Liver (tissue), 9 donors: ENCODE data around the gene CPLANE2. TPM values are rescaled to one million over a fixed set of nuclear protein-coding genes. Genes with fewer than 3 reads are reported as not detected.
A peak's percentile ranks its signal among the peaks of the same experiment; 100 is the strongest.

Source experiments
- DNase-seq: peaks from one replicate; pipeline ENCODE4 v3.0.0-alpha.2; 2017; ENCODE audit warnings: low spot score
- H3K27ac ChIP-seq, 2 donors: one replicate each; pipeline ENCODE4 v1.7.0; 2013; ENCODE audit warnings: inconsistent platforms in 2 of 2, low read length in 2 of 2, control low read depth in 1 of 2, low read depth in 1 of 2, mild to moderate bottlenecking in 1 of 2
- H3K27me3 ChIP-seq, 4 donors: one replicate each; pipeline versions ENCODE4 v1.6.1 to v1.7.0; 2013; ENCODE audit warnings: low read length in 3 of 4, inconsistent platforms in 1 of 4, mild to moderate bottlenecking in 1 of 4, moderate library complexity in 1 of 4; ENCODE audit not compliant: control insufficient read depth in 4 of 4, insufficient read depth in 4 of 4
- H3K36me3 ChIP-seq, 4 donors: one replicate each; pipeline versions ENCODE4 v1.6.1 to v1.7.0; 2013; ENCODE audit warnings: low read length in 3 of 4, mild to moderate bottlenecking in 3 of 4, low read depth in 1 of 4, moderate library complexity in 1 of 4; ENCODE audit not compliant: control insufficient read depth in 4 of 4, insufficient read depth in 3 of 4
- H3K4me1 ChIP-seq, 4 donors: one replicate each; pipeline versions ENCODE4 v1.6.1 to v1.7.0; 2013; ENCODE audit warnings: low read length in 3 of 4, mild to moderate bottlenecking in 3 of 4, moderate library complexity in 1 of 4; ENCODE audit not compliant: control insufficient read depth in 4 of 4, insufficient read depth in 4 of 4
- H3K4me3 ChIP-seq, 3 donors: one replicate each; pipeline versions ENCODE4 v1.6.1 to v1.7.0; 2013; ENCODE audit warnings: low read length in 3 of 3, control low read depth in 1 of 3, low read depth in 1 of 3, mild to moderate bottlenecking in 1 of 3
- H3K9ac ChIP-seq, 2 donors: one replicate each; pipeline ENCODE4 v1.7.0; 2013; ENCODE audit warnings: low read length in 2 of 2, mild to moderate bottlenecking in 2 of 2, moderate library complexity in 2 of 2, control low read depth in 1 of 2, low read depth in 1 of 2
- H3K9me3 ChIP-seq, 4 donors: one replicate each; pipeline versions ENCODE4 v1.6.1 to v1.7.0; 2013; ENCODE audit warnings: low read length in 3 of 4; ENCODE audit not compliant: control insufficient read depth in 4 of 4
- EGR1 ChIP-seq, 2 donors: IDR thresholded peaks; 2 replicates each; pipeline ENCODE4 v1.6.1; 2016 to 2018; ENCODE audit warnings: antibody characterized with exemption in 2 of 2, low read depth in 2 of 2
- FOXA1 ChIP-seq: IDR thresholded peaks from 2 replicates; pipeline ENCODE4 v1.6.1; 2016; ENCODE audit warnings: antibody characterized with exemption
- FOXA2 ChIP-seq: IDR thresholded peaks from 2 replicates; pipeline ENCODE4 v1.6.1; 2016; ENCODE audit warnings: antibody characterized with exemption
- GABPA ChIP-seq, 2 donors: IDR thresholded peaks in 1 of 2; conservative IDR thresholded peaks in 1 of 2; 2 replicates each; pipeline ENCODE4 v1.6.1; 2016; ENCODE audit warnings: antibody characterized with exemption in 2 of 2, mild to moderate bottlenecking in 1 of 2, moderate library complexity in 1 of 2
- HNF4A ChIP-seq, 2 donors: conservative IDR thresholded peaks; 2 replicates each; pipeline ENCODE4 v1.6.1; 2016; ENCODE audit warnings: antibody characterized with exemption in 2 of 2, mild to moderate bottlenecking in 2 of 2
- HNF4G ChIP-seq: IDR thresholded peaks from 2 replicates; pipeline ENCODE4 v1.6.1; 2016; ENCODE audit warnings: antibody characterized with exemption
- JUND ChIP-seq, 2 donors: IDR thresholded peaks; 2 replicates each; pipeline ENCODE4 v1.6.1; 2016; ENCODE audit warnings: antibody characterized with exemption in 2 of 2
- NR2F2 ChIP-seq: IDR thresholded peaks from 2 replicates; pipeline ENCODE4 v1.6.1; 2016; ENCODE audit warnings: antibody characterized with exemption
- RAD21 ChIP-seq, 2 donors: IDR thresholded peaks; 2 replicates each; pipeline ENCODE4 v1.6.1; 2016; ENCODE audit warnings: antibody characterized with exemption in 2 of 2, mild to moderate bottlenecking in 2 of 2
- RXRA ChIP-seq, 2 donors: IDR thresholded peaks; 2 replicates each; pipeline ENCODE4 v1.6.1; 2017 to 2018; ENCODE audit warnings: antibody characterized with exemption in 2 of 2, mild to moderate bottlenecking in 1 of 2
- SP1 ChIP-seq: IDR thresholded peaks from 2 replicates; pipeline ENCODE4 v1.6.1; 2018; ENCODE audit warnings: antibody characterized with exemption, mild to moderate bottlenecking
- TAF1 ChIP-seq: conservative IDR thresholded peaks from 2 replicates; pipeline ENCODE4 v1.6.1; 2016; ENCODE audit warnings: antibody characterized with exemption, mild to moderate bottlenecking
- YY1 ChIP-seq: IDR thresholded peaks from 2 replicates; pipeline ENCODE4 v1.6.1; 2016; ENCODE audit warnings: antibody characterized with exemption, mild to moderate bottlenecking
- WGBS: extraction: QIAGEN DNeasy Blood & Tissue Kit; methylation state at CpG from one replicate; pipeline ENCODE4 v1.1.7; 2013; 5-methylcytosine and 5-hydroxymethylcytosine counted together
- polyA plus RNA-seq, 2 donors: library from polyadenylated mRNA; stranded (reverse) in 1 of 2; unstranded in 1 of 2; fragments of 200-250 nt in 1 of 2; fragments of >200 nt in 1 of 2; fragmentation: Nextera tagmentation in 1 of 2; extraction: Ambion mirVana in 1 of 2; gene quantifications; one replicate each; pipeline versions ENCODE4 v1.2.1 to v1.2.3, GENCODE V29; 2013 to 2015
- total RNA-seq, 2 donors: library from RNA; depleted of rRNA; stranded (reverse); fragments of >200 nt; gene quantifications; one replicate each; pipeline ENCODE4 v1.2.3, GENCODE V29; 2014
- TF ChIP-seq, protein P1 (sequence below): IDR thresholded peaks from 2 replicates; pipeline ENCODE4 v1.6.1; 2016; ENCODE audit warnings: antibody characterized with exemption
- TF ChIP-seq, protein P2 (sequence below): IDR thresholded peaks from 2 replicates; pipeline ENCODE4 v1.6.1; 2016; ENCODE audit warnings: antibody characterized with exemption
- TF ChIP-seq, protein P3 (sequence below): fragments of 150-350 bp; IDR thresholded peaks from 2 replicates; pipeline ENCODE4 v1.5.1; 2017; ENCODE audit warnings: improper control_type of control experiment, low read depth, low read length; ENCODE audit not compliant: missing input control
- TF ChIP-seq, protein P4 (sequence below): IDR thresholded peaks from 2 replicates; pipeline ENCODE4 v1.6.1; 2016; ENCODE audit warnings: antibody characterized with exemption, mild to moderate bottlenecking
- TF ChIP-seq, protein P5 (sequence below): IDR thresholded peaks from 2 replicates; pipeline ENCODE4 v1.6.1; 2016; ENCODE audit warnings: antibody characterized with exemption
- donor health status: healthy.
- donor health status: healthy.
- donor health status: healthy.
- donor health status: healthy.
- donor health status: healthy.

CPLANE2 gene
- total and polyA plus RNA-seq, 4 donors = 0.96 to 2.7 (median 2.5) TPM

DNA sequence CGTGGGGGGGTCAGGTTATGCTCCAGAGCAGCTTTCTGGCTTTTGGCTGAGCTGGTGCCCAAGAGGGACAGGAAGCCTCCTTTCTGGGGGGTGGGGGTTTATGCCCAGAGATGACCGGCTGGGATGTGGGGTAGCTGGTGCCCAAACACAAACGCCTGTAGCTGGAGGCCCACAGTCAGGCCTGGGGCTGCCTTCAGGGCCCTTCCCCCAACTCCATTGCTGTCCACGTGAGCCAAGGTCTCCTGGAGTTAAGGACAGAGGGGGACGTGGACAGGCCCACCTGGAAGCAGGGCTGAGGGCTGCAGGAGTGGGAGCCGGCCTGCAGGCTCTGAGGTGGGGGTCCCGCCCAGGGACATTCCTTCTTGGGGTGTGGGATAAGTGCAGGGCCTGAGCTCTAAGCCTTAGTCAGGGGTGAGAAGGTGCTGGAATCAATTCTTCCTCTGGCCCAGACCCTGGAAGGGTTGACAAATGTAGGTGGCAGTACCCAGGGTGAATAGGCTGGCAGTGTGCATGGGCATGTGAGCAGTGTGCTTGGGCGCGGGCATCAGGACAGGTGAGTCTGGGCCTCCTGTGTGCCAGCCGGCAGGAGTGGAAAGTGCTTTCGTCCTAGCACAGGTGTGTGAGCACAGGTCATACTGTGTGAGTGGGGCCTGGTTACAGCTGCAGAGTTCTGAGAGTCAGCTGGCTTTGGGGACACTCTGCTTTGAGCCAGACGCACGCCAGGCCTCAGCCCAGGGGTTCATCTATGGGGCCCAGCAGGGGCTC is 6.8 kb downstream of the CPLANE2 start:
- 85% methylated on average over 13 of the region's 13 CpGs for WGBS
- H3K4me1 ChIP-seq = peaks cover 1 to 12% (median 6%) of the 10 kb centered on the region in 4 donors
- H3K27me3 ChIP-seq = no peaks in the 10 kb centered on the region
- DNase-seq = no peak
- no peak overlapping the region for H3K27ac ChIP-seq
- H3K9ac ChIP-seq = no peak overlapping the region
- TF ChIP-seq HNF4A (conservative IDR thresholded peaks at IDR 0.05) (no peak), FOXA2 (no peak), HNF4G (no peak), EGR1 (IDR thresholded peaks at IDR 0.05; ENCODE audit: low read depth in 2 of 2) (no peak), RXRA (IDR thresholded peaks at IDR 0.05) (no peak)
- TF ChIP-seq, protein P1, sequence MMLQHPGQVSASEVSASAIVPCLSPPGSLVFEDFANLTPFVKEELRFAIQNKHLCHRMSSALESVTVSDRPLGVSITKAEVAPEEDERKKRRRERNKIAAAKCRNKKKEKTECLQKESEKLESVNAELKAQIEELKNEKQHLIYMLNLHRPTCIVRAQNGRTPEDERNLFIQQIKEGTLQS = no peak
- TF ChIP-seq, protein P2, sequence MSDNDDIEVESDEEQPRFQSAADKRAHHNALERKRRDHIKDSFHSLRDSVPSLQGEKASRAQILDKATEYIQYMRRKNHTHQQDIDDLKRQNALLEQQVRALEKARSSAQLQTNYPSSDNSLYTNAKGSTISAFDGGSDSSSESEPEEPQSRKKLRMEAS = no peak
- H3K4me3 ChIP-seq = no peak overlapping the region
- H3K9me3 ChIP-seq = no peaks in the 10 kb centered on the region
- H3K36me3 ChIP-seq = no peaks in the 10 kb centered on the region

DNA sequence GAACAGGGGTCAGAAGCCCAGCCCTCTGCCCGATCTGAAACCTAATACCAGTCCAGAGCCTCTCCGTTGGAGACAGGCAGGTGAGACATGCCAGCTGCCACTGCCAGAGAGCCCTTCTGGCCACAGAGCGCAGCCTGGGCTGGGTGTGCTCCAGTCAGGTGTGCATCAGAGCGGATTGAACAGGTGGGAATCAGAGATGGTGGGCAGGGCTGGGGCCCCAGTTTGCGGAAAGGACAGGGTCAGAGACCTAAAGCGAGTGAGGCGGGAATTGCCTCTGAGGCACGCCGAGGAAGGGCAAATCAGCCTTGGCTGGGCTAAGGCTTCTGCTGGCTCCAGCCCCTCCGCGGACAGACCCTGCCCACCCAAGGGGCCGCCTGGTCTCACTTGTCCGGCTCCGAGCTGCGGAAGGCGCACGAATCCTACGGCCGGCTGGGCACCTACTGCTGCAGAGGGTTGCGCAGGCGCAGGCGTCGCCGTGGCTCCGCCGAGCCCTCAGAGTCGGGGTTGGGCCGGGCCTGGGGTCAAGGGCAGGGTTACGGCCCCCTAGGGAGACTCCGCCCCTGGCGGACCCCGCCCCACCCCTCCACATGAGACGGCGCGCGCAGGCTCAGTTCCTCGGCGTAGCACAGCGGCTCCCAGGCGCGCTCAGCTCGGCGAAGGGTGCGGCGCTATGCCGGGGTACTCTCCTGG is 10.3 kb downstream of the CPLANE2 start:
- Histone ChIP-seq H3K36me3 (no peaks in the 10 kb centered on the region), H3K4me3 (peak overlapping the region; percentile 49 to 61 (median 50)), H3K9me3 (no peaks in the 10 kb centered on the region), H3K4me1 (peaks cover 1 to 12% (median 6%) of the 10 kb centered on the region in 4 donors), H3K9ac (no peak overlapping the region), H3K27me3 (no peaks in the 10 kb centered on the region), H3K27ac (no peak overlapping the region)
- WGBS = 10% methylated on average over 46 of the region's 46 CpGs
- TF ChIP-seq SP1 (peak; percentile 42), GABPA (IDR thresholded peaks at IDR 0.05 in 1 of 2, conservative IDR thresholded peaks at IDR 0.05 in 1 of 2) (no peak), TAF1 (no peak), HNF4G (no peak), YY1 (no peak), FOXA2 (no peak), RAD21 (IDR thresholded peaks at IDR 0.05) (no peak), EGR1 (IDR thresholded peaks at IDR 0.05; ENCODE audit: low read depth in 2 of 2) (no peak), RXRA (IDR thresholded peaks at IDR 0.05) (peak; percentile 57 to 70), FOXA1 (no peak), HNF4A (conservative IDR thresholded peaks at IDR 0.05) (peak; percentile 25 to 38), JUND (IDR thresholded peaks at IDR 0.05) (no peak), NR2F2 (peak; percentile 64)
- TF ChIP-seq, protein P2 = no peak
- TF ChIP-seq, protein P3, sequence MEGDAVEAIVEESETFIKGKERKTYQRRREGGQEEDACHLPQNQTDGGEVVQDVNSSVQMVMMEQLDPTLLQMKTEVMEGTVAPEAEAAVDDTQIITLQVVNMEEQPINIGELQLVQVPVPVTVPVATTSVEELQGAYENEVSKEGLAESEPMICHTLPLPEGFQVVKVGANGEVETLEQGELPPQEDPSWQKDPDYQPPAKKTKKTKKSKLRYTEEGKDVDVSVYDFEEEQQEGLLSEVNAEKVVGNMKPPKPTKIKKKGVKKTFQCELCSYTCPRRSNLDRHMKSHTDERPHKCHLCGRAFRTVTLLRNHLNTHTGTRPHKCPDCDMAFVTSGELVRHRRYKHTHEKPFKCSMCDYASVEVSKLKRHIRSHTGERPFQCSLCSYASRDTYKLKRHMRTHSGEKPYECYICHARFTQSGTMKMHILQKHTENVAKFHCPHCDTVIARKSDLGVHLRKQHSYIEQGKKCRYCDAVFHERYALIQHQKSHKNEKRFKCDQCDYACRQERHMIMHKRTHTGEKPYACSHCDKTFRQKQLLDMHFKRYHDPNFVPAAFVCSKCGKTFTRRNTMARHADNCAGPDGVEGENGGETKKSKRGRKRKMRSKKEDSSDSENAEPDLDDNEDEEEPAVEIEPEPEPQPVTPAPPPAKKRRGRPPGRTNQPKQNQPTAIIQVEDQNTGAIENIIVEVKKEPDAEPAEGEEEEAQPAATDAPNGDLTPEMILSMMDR = no peak
- TF ChIP-seq, protein P1 = no peak
- TF ChIP-seq, protein P4, sequence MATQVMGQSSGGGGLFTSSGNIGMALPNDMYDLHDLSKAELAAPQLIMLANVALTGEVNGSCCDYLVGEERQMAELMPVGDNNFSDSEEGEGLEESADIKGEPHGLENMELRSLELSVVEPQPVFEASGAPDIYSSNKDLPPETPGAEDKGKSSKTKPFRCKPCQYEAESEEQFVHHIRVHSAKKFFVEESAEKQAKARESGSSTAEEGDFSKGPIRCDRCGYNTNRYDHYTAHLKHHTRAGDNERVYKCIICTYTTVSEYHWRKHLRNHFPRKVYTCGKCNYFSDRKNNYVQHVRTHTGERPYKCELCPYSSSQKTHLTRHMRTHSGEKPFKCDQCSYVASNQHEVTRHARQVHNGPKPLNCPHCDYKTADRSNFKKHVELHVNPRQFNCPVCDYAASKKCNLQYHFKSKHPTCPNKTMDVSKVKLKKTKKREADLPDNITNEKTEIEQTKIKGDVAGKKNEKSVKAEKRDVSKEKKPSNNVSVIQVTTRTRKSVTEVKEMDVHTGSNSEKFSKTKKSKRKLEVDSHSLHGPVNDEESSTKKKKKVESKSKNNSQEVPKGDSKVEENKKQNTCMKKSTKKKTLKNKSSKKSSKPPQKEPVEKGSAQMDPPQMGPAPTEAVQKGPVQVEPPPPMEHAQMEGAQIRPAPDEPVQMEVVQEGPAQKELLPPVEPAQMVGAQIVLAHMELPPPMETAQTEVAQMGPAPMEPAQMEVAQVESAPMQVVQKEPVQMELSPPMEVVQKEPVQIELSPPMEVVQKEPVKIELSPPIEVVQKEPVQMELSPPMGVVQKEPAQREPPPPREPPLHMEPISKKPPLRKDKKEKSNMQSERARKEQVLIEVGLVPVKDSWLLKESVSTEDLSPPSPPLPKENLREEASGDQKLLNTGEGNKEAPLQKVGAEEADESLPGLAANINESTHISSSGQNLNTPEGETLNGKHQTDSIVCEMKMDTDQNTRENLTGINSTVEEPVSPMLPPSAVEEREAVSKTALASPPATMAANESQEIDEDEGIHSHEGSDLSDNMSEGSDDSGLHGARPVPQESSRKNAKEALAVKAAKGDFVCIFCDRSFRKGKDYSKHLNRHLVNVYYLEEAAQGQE = no peak
- TF ChIP-seq, protein P5, sequence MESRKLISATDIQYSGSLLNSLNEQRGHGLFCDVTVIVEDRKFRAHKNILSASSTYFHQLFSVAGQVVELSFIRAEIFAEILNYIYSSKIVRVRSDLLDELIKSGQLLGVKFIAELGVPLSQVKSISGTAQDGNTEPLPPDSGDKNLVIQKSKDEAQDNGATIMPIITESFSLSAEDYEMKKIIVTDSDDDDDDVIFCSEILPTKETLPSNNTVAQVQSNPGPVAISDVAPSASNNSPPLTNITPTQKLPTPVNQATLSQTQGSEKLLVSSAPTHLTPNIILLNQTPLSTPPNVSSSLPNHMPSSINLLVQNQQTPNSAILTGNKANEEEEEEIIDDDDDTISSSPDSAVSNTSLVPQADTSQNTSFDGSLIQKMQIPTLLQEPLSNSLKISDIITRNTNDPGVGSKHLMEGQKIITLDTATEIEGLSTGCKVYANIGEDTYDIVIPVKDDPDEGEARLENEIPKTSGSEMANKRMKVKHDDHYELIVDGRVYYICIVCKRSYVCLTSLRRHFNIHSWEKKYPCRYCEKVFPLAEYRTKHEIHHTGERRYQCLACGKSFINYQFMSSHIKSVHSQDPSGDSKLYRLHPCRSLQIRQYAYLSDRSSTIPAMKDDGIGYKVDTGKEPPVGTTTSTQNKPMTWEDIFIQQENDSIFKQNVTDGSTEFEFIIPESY = no peak
- DNase-seq = peak; percentile 87
